ENCODE data around the gene ABAT.

DNA sequence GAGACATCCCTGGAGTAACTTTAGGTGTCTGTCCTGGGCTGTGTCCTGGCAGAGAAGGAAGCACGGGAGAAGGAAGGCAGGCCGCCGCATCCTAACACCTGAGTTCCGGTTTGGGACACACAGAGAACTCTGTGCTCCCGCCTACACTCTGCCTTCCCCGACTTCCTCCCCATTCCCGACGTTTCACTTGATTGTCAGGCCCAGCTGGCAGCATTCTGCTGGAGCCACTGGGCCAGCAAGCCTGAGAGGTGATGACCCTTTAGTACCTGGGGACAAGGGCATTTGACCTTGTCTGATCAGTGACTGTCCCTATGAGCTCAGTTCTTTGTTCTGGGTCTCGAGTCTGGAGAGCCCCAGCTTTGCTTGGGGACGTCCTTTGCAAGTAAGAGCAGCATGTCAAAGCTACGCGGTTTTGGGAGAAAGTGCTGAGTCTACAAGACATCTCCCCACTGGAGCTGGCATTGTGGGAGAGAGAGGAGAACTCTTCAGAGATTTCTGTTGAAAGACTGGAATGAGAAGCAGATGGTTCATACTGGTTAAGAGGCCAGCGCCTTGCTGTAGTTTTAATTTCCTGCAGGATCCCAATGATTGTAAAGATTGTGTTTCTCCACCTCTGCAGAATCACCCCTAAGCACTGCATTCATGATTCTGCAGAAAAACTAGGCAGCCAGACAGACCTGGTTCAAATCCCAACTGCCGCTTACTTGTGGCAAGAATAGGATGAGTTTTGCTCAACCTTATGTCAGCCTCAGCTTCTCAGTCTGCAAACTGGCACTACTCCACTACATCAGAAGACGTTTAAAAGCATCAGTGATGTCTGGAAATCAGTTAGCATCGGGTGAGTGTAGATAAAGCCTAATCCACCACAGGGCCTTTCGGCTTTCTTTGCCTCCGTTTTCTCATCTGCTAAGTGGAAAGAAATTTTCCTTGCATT, 20.6 kb downstream of the ABAT start:
- TF ChIP-seq, protein P1, sequence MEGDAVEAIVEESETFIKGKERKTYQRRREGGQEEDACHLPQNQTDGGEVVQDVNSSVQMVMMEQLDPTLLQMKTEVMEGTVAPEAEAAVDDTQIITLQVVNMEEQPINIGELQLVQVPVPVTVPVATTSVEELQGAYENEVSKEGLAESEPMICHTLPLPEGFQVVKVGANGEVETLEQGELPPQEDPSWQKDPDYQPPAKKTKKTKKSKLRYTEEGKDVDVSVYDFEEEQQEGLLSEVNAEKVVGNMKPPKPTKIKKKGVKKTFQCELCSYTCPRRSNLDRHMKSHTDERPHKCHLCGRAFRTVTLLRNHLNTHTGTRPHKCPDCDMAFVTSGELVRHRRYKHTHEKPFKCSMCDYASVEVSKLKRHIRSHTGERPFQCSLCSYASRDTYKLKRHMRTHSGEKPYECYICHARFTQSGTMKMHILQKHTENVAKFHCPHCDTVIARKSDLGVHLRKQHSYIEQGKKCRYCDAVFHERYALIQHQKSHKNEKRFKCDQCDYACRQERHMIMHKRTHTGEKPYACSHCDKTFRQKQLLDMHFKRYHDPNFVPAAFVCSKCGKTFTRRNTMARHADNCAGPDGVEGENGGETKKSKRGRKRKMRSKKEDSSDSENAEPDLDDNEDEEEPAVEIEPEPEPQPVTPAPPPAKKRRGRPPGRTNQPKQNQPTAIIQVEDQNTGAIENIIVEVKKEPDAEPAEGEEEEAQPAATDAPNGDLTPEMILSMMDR (IDR thresholded peaks at IDR 0.05 in 2 of 3, conservative IDR thresholded peaks at IDR 0.05 in 1 of 3; ENCODE audit: borderline replicate concordance in 1 of 3, insufficient read depth in 1 of 3, low read depth in 2 of 3, low read length in 2 of 3): no peak
- no peak for TF ChIP-seq SP1 (IDR thresholded peaks at IDR 0.05; ENCODE audit: low read depth)
- TF ChIP-seq, protein P2, sequence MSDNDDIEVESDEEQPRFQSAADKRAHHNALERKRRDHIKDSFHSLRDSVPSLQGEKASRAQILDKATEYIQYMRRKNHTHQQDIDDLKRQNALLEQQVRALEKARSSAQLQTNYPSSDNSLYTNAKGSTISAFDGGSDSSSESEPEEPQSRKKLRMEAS (IDR thresholded peaks at IDR 0.05): no peak
- TF ChIP-seq ELF1 (IDR thresholded peaks at IDR 0.05; ENCODE audit: borderline replicate concordance, low read depth): no peak
- no peak for TF ChIP-seq SIN3A (IDR thresholded peaks at IDR 0.05; ENCODE audit: low read depth)
- no peak for TF ChIP-seq ZFX (IDR thresholded peaks at IDR 0.05)
- no peak for TF ChIP-seq CEBPB (IDR thresholded peaks at IDR 0.05; ENCODE audit: low read depth)
- no peak for TF ChIP-seq POLR2AphosphoS5 (IDR thresholded peaks at IDR 0.05; ENCODE audit: low read depth, low read length)
- TF ChIP-seq EGR1 (IDR thresholded peaks at IDR 0.05; ENCODE audit: low read depth): no peak
- no peak for TF ChIP-seq POLR2A (IDR thresholded peaks at IDR 0.05; ENCODE audit: borderline replicate concordance, extremely low read depth, insufficient read depth, insufficient read length)
- TF ChIP-seq RAD21 (IDR thresholded peaks at IDR 0.05; ENCODE audit: low read depth): no peak
- no peak for TF ChIP-seq ZNF274 (IDR thresholded peaks at IDR 0.05; ENCODE audit: low read depth, low read length)
